Activated naive CD4-positive, alpha-beta T cell treated with anti-CD3 and anti-CD28 coated beads for 36 hours (primary cell): ENCODE measurements around the gene PRRC2C. TPM values are rescaled to one million over a fixed set of nuclear protein-coding genes. Genes with fewer than 3 reads are reported as not detected.

Source experiments
- CTCF ChIA-PET: fragments of 350-600 bp; sonication (Branson Sonifier 250); formaldehyde crosslinking; loops from one replicate; lab custom pipeline; 2021; ENCODE audit warnings: antibody characterized with exemption; lab: Charles Lee
- DNase-seq: peaks from one replicate; pipeline ENCODE4 v3.0.0-alpha.2; 2020
- H3K27ac Mint-ChIP-seq: one replicate; pipeline ENCODE4 v1.8.0; 2021; ENCODE audit warnings: mild to moderate bottlenecking, mixed read lengths
- H3K27me3 Mint-ChIP-seq: one replicate; pipeline ENCODE4 v1.8.0; 2021; ENCODE audit warnings: low read depth, mixed read lengths
- H3K36me3 Mint-ChIP-seq: one replicate; pipeline ENCODE4 v1.8.0; 2021; ENCODE audit warnings: low read depth, mixed read lengths
- H3K4me1 Mint-ChIP-seq: one replicate; pipeline ENCODE4 v1.8.0; 2021; ENCODE audit warnings: low read depth, mixed read lengths
- H3K4me3 Mint-ChIP-seq: one replicate; pipeline ENCODE4 v1.8.0; 2021; ENCODE audit warnings: mild to moderate bottlenecking, moderate library complexity, mixed read lengths
- H3K9me3 Mint-ChIP-seq: one replicate; pipeline ENCODE4 v1.8.0; 2021; ENCODE audit warnings: mixed read lengths
- intact Hi-C: fragments of 100-400 bp; cut with micrococcal nuclease; formaldehyde crosslinking; loops from one replicate; pipeline ENCODE4 v1.15.1; 2023
- total RNA-seq, 2 experiments: library from RNA; stranded (reverse); gene quantifications; one replicate each; pipeline ENCODE4 v1.2.3, GENCODE V29; 2021

PRRC2C gene
- total RNA-seq, 2 experiments from 2014 or later, result 199 to 206 TPM

GRCh38 chr1:171501305-171502024 lies 16.1 kb downstream of the PRRC2C start:
- Mint-ChIP-seq H3K36me3 (peaks cover 42% of the 10 kb centered on the region), H3K27ac (peak overlapping the region; percentile 71), H3K4me1 (peaks cover 87% of the 10 kb centered on the region), H3K27me3 (no peaks in the 10 kb centered on the region), H3K4me3 (no peak overlapping the region), H3K9me3 (peaks cover 2% of the 10 kb centered on the region)
- intact Hi-C loops, result loop anchor here (1.0 to 5.0 kb wide), 4 partner anchors 8 to 241 kb away; partner anchors contain the start of gene VAMP4
- CTCF ChIA-PET, result interaction anchor here (1.0 to 1.7 kb wide), 2 partner anchors 13 to 16 kb away, joined by 3 to 10 read pairs; partner anchors contain the start of gene PRRC2C
- DNase-seq, result no peak

GRCh38 chr1:171506525-171507304 lies 21.4 kb downstream of the PRRC2C start:
- CTCF ChIA-PET, result interaction anchor here (1.9 kb wide), 1 partner anchor 22 kb away, joined by 10 read pairs; the partner anchor contains the start of gene PRRC2C
- peak overlapping the region; percentile 58 for H3K27ac Mint-ChIP-seq
- H3K36me3 Mint-ChIP-seq, result peaks cover 18% of the 10 kb centered on the region
- H3K4me1 Mint-ChIP-seq, result peaks cover 94% of the 10 kb centered on the region
- H3K9me3 Mint-ChIP-seq, result peaks cover 2% of the 10 kb centered on the region
- intact Hi-C loops, result no loop called here
- no peak overlapping the region for H3K4me3 Mint-ChIP-seq
- no peaks in the 10 kb centered on the region for H3K27me3 Mint-ChIP-seq
- no peak for DNase-seq

GRCh38 chr1:171507435-171507834 lies 22.1 kb downstream of the PRRC2C start:
- DNase-seq, result no peak
- peaks cover 94% of the 10 kb centered on the region for H3K4me1 Mint-ChIP-seq
- intact Hi-C loops, result no loop called here
- peak overlapping the region; percentile 67 for H3K27ac Mint-ChIP-seq
- H3K36me3 Mint-ChIP-seq, result peaks cover 20% of the 10 kb centered on the region
- H3K27me3 Mint-ChIP-seq, result no peaks in the 10 kb centered on the region
- H3K4me3 Mint-ChIP-seq, result no peak overlapping the region
- CTCF ChIA-PET, result interaction anchor here (1.9 kb wide), 1 partner anchor 22 kb away, joined by 10 read pairs; the partner anchor contains the start of gene PRRC2C
- H3K9me3 Mint-ChIP-seq, result peaks cover 2% of the 10 kb centered on the region

GRCh38 chr1:171509191-171509590 lies 23.9 kb downstream of the PRRC2C start:
- CTCF ChIA-PET, result no interaction called here
- H3K9me3 Mint-ChIP-seq, result no peaks in the 10 kb centered on the region
- intact Hi-C loops, result loop anchor here (1.0 kb wide), 1 partner anchor 8 kb away; no protein-coding TSS in a partner anchor
- no peak for DNase-seq
- no peak overlapping the region for H3K4me3 Mint-ChIP-seq
- peaks cover 83% of the 10 kb centered on the region for H3K4me1 Mint-ChIP-seq
- no peaks in the 10 kb centered on the region for H3K27me3 Mint-ChIP-seq
- H3K27ac Mint-ChIP-seq, result peak overlapping the region; percentile 55
- H3K36me3 Mint-ChIP-seq, result peaks cover 11% of the 10 kb centered on the region

- CTCF ChIA-PET, result interaction anchor here (0.5 kb wide), 1 partner anchor 74 kb away, joined by 5 read pairs; no protein-coding TSS in a partner anchor
- Mint-ChIP-seq H3K27me3 (no peaks in the 10 kb centered on the region), H3K27ac (no peak overlapping the region), H3K4me1 (peaks cover 50% of the 10 kb centered on the region), H3K9me3 (no peaks in the 10 kb centered on the region), H3K4me3 (no peak overlapping the region), H3K36me3 (peaks cover 38% of the 10 kb centered on the region)
- no peak for DNase-seq
- intact Hi-C loops, result loop anchor here (2.0 kb wide), 1 partner anchor 29 kb away; the partner anchor contains the start of gene PRRC2C
Measured at GRCh38 chr1:171513743-171514142, 28.4 kb downstream of the PRRC2C start.

GRCh38 chr1:171515299-171515698 lies 30.0 kb downstream of the PRRC2C start:
- intact Hi-C loops, result no loop called here
- no peak for DNase-seq
- H3K27me3 Mint-ChIP-seq, result no peaks in the 10 kb centered on the region
- no peak overlapping the region for H3K27ac Mint-ChIP-seq
- H3K4me1 Mint-ChIP-seq, result peaks cover 36% of the 10 kb centered on the region
- CTCF ChIA-PET, result interaction anchor here (0.9 to 3.9 kb wide), 3 partner anchors 8 to 30 kb away, joined by 3 to 22 read pairs (median 4); partner anchors contain the start of gene PRRC2C
- peaks cover 40% of the 10 kb centered on the region for H3K36me3 Mint-ChIP-seq
- H3K9me3 Mint-ChIP-seq, result no peaks in the 10 kb centered on the region
- no peak overlapping the region for H3K4me3 Mint-ChIP-seq

- H3K27ac Mint-ChIP-seq, result no peak overlapping the region
- CTCF ChIA-PET, result interaction anchor here (3.9 kb wide), 1 partner anchor 30 kb away, joined by 22 read pairs; the partner anchor contains the start of gene PRRC2C
- no peaks in the 10 kb centered on the region for H3K9me3 Mint-ChIP-seq
- peaks cover 40% of the 10 kb centered on the region for H3K36me3 Mint-ChIP-seq
- H3K27me3 Mint-ChIP-seq, result no peaks in the 10 kb centered on the region
- no peak for DNase-seq
- peaks cover 32% of the 10 kb centered on the region for H3K4me1 Mint-ChIP-seq
- intact Hi-C loops, result no loop called here
- H3K4me3 Mint-ChIP-seq, result no peak overlapping the region
Measured at GRCh38 chr1:171515741-171516140, 30.4 kb downstream of the PRRC2C start.

- Mint-ChIP-seq H3K27me3 (no peaks in the 10 kb centered on the region), H3K27ac (no peak overlapping the region), H3K4me1 (peaks cover 3% of the 10 kb centered on the region), H3K36me3 (peaks cover 40% of the 10 kb centered on the region), H3K9me3 (no peaks in the 10 kb centered on the region), H3K4me3 (no peak overlapping the region)
- intact Hi-C loops, result no loop called here
- no peak for DNase-seq
- CTCF ChIA-PET, result no interaction called here
Measured at GRCh38 chr1:171521567-171521966, 36.2 kb downstream of the PRRC2C start.

GRCh38 chr1:171530676-171531075 lies 45.3 kb downstream of the PRRC2C start:
- Mint-ChIP-seq H3K4me3 (no peak overlapping the region), H3K9me3 (no peaks in the 10 kb centered on the region), H3K4me1 (peaks cover 4% of the 10 kb centered on the region), H3K36me3 (peaks cover 50% of the 10 kb centered on the region), H3K27ac (peak overlapping the region; percentile 18), H3K27me3 (no peaks in the 10 kb centered on the region)
- DNase-seq, result no peak
- intact Hi-C loops, result no loop called here
- CTCF ChIA-PET, result interaction anchor here (0.7 to 2.3 kb wide), 4 partner anchors 11 to 184 kb away, joined by 3 to 9 read pairs (median 4); partner anchors contain the start of gene PRRC2C

GRCh38 chr1:171532520-171532919 lies 47.2 kb downstream of the PRRC2C start:
- intact Hi-C loops, result no loop called here

GRCh38 chr1:171545523-171545922 lies 60.2 kb downstream of the PRRC2C start:
- Mint-ChIP-seq H3K9me3 (no peaks in the 10 kb centered on the region), H3K27ac (no peak overlapping the region), H3K27me3 (no peaks in the 10 kb centered on the region), H3K4me1 (peaks cover 9% of the 10 kb centered on the region), H3K4me3 (no peak overlapping the region), H3K36me3 (peaks cover 52% of the 10 kb centered on the region)
- intact Hi-C loops, result loop anchor here (5.0 kb wide), 1 partner anchor 47 kb away; no protein-coding TSS in a partner anchor
- DNase-seq, result no peak
- CTCF ChIA-PET, result no interaction called here

More at GRCh38 chr1:171532520-171532919, 47.2 kb downstream of the PRRC2C start:
- no peak overlapping the region for H3K4me3 Mint-ChIP-seq
- H3K27ac Mint-ChIP-seq, result peak overlapping the region; percentile 33
- H3K36me3 Mint-ChIP-seq, result peaks cover 59% of the 10 kb centered on the region
- no peaks in the 10 kb centered on the region for H3K27me3 Mint-ChIP-seq
- CTCF ChIA-PET, result interaction anchor here (2.0 to 2.3 kb wide), 2 partner anchors 9 to 47 kb away, joined by 9 to 10 read pairs; partner anchors contain the start of gene PRRC2C
- no peaks in the 10 kb centered on the region for H3K9me3 Mint-ChIP-seq
- peaks cover 4% of the 10 kb centered on the region for H3K4me1 Mint-ChIP-seq
- no peak for DNase-seq

- CTCF ChIA-PET, result no interaction called here
- Mint-ChIP-seq H3K4me1 (peaks cover 28% of the 10 kb centered on the region), H3K27ac (no peak overlapping the region), H3K9me3 (no peaks in the 10 kb centered on the region), H3K27me3 (no peaks in the 10 kb centered on the region), H3K36me3 (peaks cover 65% of the 10 kb centered on the region), H3K4me3 (no peak overlapping the region)
- intact Hi-C loops, result no loop called here
- no peak for DNase-seq
Measured at GRCh38 chr1:171550050-171550449, 64.7 kb downstream of the PRRC2C start.
